PC-9 (cell line): Measurements from ENCODE around the gene DOK5. TPM values are rescaled to one million over a fixed set of nuclear protein-coding genes. Genes with fewer than 3 reads are reported as not detected.

Experiments
- BruUV-seq: library from RNA; stranded (reverse); fragments of 400-500 nt; replicated peaks from 2 replicates; lab custom pipeline; 2021; lab: Mats Ljungman, UMichigan
- CTCF ChIA-PET: fragments of 300-600 bp; sonication (Branson Sonifier 250); formaldehyde crosslinking; loops from one replicate; lab custom pipeline; 2022; ENCODE audit warnings: antibody characterized with exemption; lab: Charles Lee
- POLR2A ChIA-PET: fragments of 300-600 bp; sonication (Branson Sonifier 250); formaldehyde crosslinking; loops from one replicate; lab custom pipeline; 2022; ENCODE audit warnings: antibody characterized with exemption; ENCODE audit not compliant: unreplicated experiment; lab: Charles Lee
- DNase-seq, 2 experiments: peaks; one replicate each; pipeline versions ENCODE4 v3.0.0 to v3.0.0-alpha.2; 2015 to 2022; ENCODE audit warnings: mixed read lengths in 1 of 2
- H2AFZ ChIP-seq: fragments of 200-600 bp; sonication (generic); 2 replicates; pipeline ENCODE4 v1.8.1; 2017; ENCODE audit warnings: antibody characterized with exemption
- H3F3A ChIP-seq: fragments of 200-600 bp; sonication (generic); 2 replicates; pipeline ENCODE4 v1.8.1; 2017; ENCODE audit warnings: antibody characterized with exemption, mild to moderate bottlenecking, low read depth; ENCODE audit not compliant: insufficient read depth
- H3K27ac ChIP-seq: fragments of 200-600 bp; sonication (generic); 2 replicates; pipeline ENCODE4 v1.6.1; 2016; ENCODE audit warnings: mixed run types
- H3K27me3 ChIP-seq: fragments of 200-600 bp; sonication (generic); 2 replicates; pipeline ENCODE4 v1.6.1; 2016; ENCODE audit warnings: low read depth, mixed run types; ENCODE audit not compliant: insufficient read depth
- H3K36me3 ChIP-seq: fragments of 200-600 bp; sonication (generic); 2 replicates; pipeline ENCODE4 v1.6.1; 2016; ENCODE audit warnings: low read depth, mixed run types
- H3K4me1 ChIP-seq: fragments of 200-600 bp; sonication (generic); replicated peaks from 2 replicates; pipeline ENCODE4 v1.6.1; 2016; ENCODE audit warnings: mixed run types; ENCODE audit not compliant: insufficient read depth
- H3K4me2 ChIP-seq: fragments of 200-600 bp; sonication (generic); 2 replicates; pipeline ENCODE4 v1.6.1; 2017; ENCODE audit warnings: mixed run types
- H3K4me3 ChIP-seq: fragments of 200-600 bp; sonication (generic); 2 replicates; pipeline ENCODE4 v1.6.1; 2016; ENCODE audit warnings: mixed run types
- H3K79me2 ChIP-seq: fragments of 200-600 bp; sonication (generic); 2 replicates; pipeline ENCODE4 v1.6.1; 2017; ENCODE audit warnings: low read depth, mixed run types
- H3K9me2 ChIP-seq: fragments of 200-600 bp; sonication (generic); 2 replicates; pipeline ENCODE4 v1.8.1; 2017; ENCODE audit warnings: mild to moderate bottlenecking; ENCODE audit not compliant: insufficient read depth
- H3K9me3 ChIP-seq: fragments of 200-600 bp; sonication (generic); 2 replicates; pipeline ENCODE4 v1.8.1; 2016; ENCODE audit warnings: low read depth; ENCODE audit not compliant: insufficient read depth
- H4K20me1 ChIP-seq: fragments of 200-600 bp; sonication (generic); 2 replicates; pipeline ENCODE4 v1.8.1; 2017; ENCODE audit not compliant: insufficient read depth
- CTCF ChIP-seq: fragments of 200-600 bp; sonication (generic); conservative IDR thresholded peaks from 2 replicates; pipeline ENCODE4 v1.6.1; 2017; ENCODE audit warnings: mixed run types, antibody characterized with exemption, mild to moderate bottlenecking, moderate library complexity
- EZH2 ChIP-seq: fragments of 200-600 bp; sonication (generic); IDR thresholded peaks from 2 replicates; pipeline ENCODE4 v1.8.0; 2017; ENCODE audit warnings: antibody characterized with exemption, low read depth
- intact Hi-C: fragments of 100-400 bp; cut with micrococcal nuclease; formaldehyde crosslinking; loops from one replicate; pipeline ENCODE4 v1.10.0; 2022; ENCODE audit not compliant: unreplicated experiment
- total RNA-seq: library from RNA; stranded (reverse); gene quantifications from 2 replicates; pipeline ENCODE4 v1.2.3, GENCODE V29; 2021

DOK5 gene
- total RNA-seq, 1 experiment from 2014 or later: not detected

DNA sequence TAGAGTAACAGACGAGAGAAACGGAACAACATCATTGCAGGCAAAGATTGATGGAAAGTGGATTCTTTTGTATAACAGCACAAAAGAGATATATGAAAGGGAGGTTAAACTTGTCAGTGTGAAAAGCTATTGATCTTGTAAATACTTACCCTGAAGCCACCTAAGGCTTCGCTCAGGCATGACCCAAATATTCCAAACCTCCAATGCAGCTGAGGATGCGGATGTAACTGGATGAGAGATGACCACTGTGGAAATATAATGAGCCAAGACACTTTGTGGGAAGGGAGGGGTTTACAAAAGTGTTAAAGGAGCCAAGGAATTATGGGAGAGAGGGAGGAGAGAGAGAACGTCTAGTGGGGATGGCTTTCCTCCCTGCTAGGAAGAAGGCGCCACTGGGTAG is 112.0 kb downstream of the DOK5 start:
- no peaks in the 10 kb centered on the region for H3K9me3 ChIP-seq
- no peak for DNase-seq
- no TSS peak for BruUV-seq
- H3K27me3 ChIP-seq: peaks cover 12% of the 10 kb centered on the region; the same call in 1 of the 2 replicates
- no peak overlapping the region for H3K4me3 ChIP-seq
- no peaks in the 10 kb centered on the region; the same call in 1 of the 2 replicates for H3K9me2 ChIP-seq
- intact Hi-C loops: no loop called here
- ChIA-PET POLR2A (no interaction called here), CTCF (no interaction called here)
- H4K20me1 ChIP-seq: no peaks in the 10 kb centered on the region
- H3K79me2 ChIP-seq: no peaks in the 10 kb centered on the region
- H2AFZ ChIP-seq: no peak overlapping the region
- no peak for TF ChIP-seq CTCF
- TF ChIP-seq EZH2: no peak
- H3K4me2 ChIP-seq: no peak overlapping the region
- H3K4me1 ChIP-seq: no peaks in the 10 kb centered on the region
- no peak overlapping the region for H3K27ac ChIP-seq
- no peaks in the 10 kb centered on the region for H3F3A ChIP-seq
- H3K36me3 ChIP-seq: no peaks in the 10 kb centered on the region

DNA sequence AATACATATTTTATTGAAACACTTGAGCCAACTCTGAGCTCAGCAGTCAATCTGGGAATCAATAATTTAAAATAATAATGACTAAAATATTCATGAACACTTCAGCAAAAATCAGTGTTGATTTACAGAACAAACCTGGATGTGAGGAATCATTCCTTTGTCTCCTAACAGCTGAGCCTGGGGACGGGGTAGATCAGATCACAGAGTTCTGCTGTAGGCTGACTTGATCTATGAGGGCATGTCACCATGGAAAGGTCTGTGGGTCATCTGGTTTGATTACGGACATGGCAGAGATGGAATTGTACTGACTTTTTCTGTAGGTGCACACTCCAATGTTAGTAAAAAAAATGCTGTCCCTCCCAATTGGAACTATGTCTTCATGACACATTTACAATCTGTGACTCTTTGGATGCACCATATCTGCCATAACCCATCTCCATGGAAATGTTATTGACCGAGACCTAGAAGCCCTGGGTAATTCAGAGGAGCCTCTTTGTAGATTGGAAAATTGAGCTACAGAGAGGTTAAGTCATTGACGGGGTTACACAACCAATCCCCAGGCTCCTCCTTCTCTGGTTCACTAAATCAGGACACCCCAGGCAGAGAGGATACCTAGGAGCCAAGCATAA is 114.1 kb downstream of the DOK5 start:
- no peak for TF ChIP-seq CTCF
- TF ChIP-seq EZH2: no peak
- ChIA-PET CTCF (interaction anchor here (0.6 kb wide), 1 partner anchor 332 kb away, joined by 3 read pairs; no protein-coding TSS in a partner anchor), POLR2A (no interaction called here)
- intact Hi-C loops: no loop called here
- H2AFZ ChIP-seq: no peak overlapping the region
- no peaks in the 10 kb centered on the region for H3F3A ChIP-seq
- no peaks in the 10 kb centered on the region; the same call in 1 of the 2 replicates for H3K9me2 ChIP-seq
- no peak for DNase-seq
- no peaks in the 10 kb centered on the region for H3K9me3 ChIP-seq
- H3K4me1 ChIP-seq: no peaks in the 10 kb centered on the region
- H3K27me3 ChIP-seq: peaks cover 13% of the 10 kb centered on the region; the same call in 1 of the 2 replicates
- no peak overlapping the region for H3K4me2 ChIP-seq
- H3K36me3 ChIP-seq: no peaks in the 10 kb centered on the region
- no peaks in the 10 kb centered on the region for H3K79me2 ChIP-seq
- H3K27ac ChIP-seq: no peak overlapping the region
- H4K20me1 ChIP-seq: no peaks in the 10 kb centered on the region
- H3K4me3 ChIP-seq: no peak overlapping the region
- no TSS peak for BruUV-seq

DNA sequence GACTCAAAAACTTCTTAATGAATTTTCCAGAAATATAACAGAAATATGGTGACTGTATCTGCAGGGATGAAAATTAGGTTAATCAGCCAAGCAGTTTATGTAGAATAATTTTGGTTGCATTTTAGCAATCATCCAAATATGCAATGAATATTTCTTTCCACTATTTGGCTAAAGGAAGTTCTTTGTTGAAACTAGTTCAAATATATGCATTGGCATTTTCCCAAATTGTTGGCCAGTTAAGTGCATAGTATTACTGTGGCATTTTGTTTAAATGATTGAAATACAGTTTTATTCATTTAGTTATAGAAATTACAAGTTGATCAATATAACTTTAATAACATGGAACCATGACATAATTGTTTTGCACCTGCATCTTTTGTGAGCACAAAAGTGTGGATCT is 115.5 kb downstream of the DOK5 start:
- Histone ChIP-seq H3K27ac (no peak overlapping the region), H3K4me1 (no peaks in the 10 kb centered on the region), H3F3A (no peaks in the 10 kb centered on the region), H3K9me2 (no peaks in the 10 kb centered on the region; the same call in 1 of the 2 replicates), H3K36me3 (no peaks in the 10 kb centered on the region), H2AFZ (no peak overlapping the region), H3K4me2 (no peak overlapping the region), H3K27me3 (peaks cover 13% of the 10 kb centered on the region; the same call in 1 of the 2 replicates), H4K20me1 (no peaks in the 10 kb centered on the region), H3K4me3 (no peak overlapping the region), H3K79me2 (no peaks in the 10 kb centered on the region), H3K9me3 (no peaks in the 10 kb centered on the region; the same call in 1 of the 2 replicates)
- no TSS peak for BruUV-seq
- TF ChIP-seq CTCF: no peak
- no peak for TF ChIP-seq EZH2
- ChIA-PET CTCF (no interaction called here), POLR2A (no interaction called here)
- DNase-seq: no peak
- intact Hi-C loops: no loop called here
